ENCODE results near the gene XAGE5. TPM values are rescaled to one million over a fixed set of nuclear protein-coding genes. Genes with fewer than 3 reads are reported as not detected.
"Not testable (repeated sequence)": the region's sequence is repeated elsewhere in the genome, so short reads cannot be mapped to it uniquely, and the experiment has no call there.

Gene XAGE5, protein sequence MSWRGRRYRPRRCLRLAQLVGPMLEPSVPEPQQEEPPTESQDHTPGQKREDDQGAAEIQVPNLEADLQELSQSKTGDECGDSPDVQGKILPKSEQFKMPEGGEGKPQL
- not detected for total RNA-seq
- polyA plus RNA-seq: not detected
- long read RNA-seq, donor 1: 0 reads
- long read RNA-seq, donor 2: 0 reads
- long read RNA-seq, donor 3: 0 reads

DNA sequence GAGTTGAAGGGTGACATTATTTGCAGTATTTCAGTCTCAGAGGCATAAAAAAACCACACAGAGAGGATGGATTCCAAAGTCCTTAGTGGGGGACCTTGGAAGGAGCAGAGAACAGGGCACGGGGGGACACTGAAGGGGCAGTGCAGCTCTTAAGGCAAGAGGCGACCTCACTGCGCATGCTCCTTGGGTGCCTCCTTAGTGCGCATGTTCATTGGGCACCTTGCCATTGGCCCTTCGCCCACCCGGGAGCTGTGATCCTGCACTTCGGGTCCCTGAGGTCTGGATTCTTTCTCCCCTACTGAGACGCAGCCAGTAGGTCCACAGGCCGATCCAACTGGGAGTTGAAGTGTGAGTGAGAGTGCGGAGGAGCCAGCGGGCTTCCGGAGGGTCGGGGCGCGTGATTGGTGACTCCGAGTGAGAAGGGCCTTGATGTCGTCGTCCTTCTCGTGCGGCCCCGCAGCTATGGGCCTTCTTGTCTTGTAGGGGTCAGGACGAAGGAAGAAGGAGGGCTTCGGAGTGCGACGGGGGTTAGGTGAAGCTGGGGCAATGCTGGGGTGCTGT lies at the start of gene XAGE5:
TSS of gene XAGE5 (plus strand) at position 223 of the 561 bp plus-strand sequence. CDS start 1,280 bp downstream, outside the sequence.
- DNase-seq: no peak
- H3K27ac ChIP-seq: no peak within 1 kb of the TSS
- intact Hi-C loops (cut with DNase I): no loop called here
- peaks cover 0 to 45% (median 0%) of the 10 kb centered on the region in 9 donors for H3K27me3 ChIP-seq
- no peak within 1 kb of the TSS for H3K4me3 ChIP-seq
- no peak for TF ChIP-seq POLR2A (IDR thresholded peaks at IDR 0.05)
- TF ChIP-seq, protein P1, sequence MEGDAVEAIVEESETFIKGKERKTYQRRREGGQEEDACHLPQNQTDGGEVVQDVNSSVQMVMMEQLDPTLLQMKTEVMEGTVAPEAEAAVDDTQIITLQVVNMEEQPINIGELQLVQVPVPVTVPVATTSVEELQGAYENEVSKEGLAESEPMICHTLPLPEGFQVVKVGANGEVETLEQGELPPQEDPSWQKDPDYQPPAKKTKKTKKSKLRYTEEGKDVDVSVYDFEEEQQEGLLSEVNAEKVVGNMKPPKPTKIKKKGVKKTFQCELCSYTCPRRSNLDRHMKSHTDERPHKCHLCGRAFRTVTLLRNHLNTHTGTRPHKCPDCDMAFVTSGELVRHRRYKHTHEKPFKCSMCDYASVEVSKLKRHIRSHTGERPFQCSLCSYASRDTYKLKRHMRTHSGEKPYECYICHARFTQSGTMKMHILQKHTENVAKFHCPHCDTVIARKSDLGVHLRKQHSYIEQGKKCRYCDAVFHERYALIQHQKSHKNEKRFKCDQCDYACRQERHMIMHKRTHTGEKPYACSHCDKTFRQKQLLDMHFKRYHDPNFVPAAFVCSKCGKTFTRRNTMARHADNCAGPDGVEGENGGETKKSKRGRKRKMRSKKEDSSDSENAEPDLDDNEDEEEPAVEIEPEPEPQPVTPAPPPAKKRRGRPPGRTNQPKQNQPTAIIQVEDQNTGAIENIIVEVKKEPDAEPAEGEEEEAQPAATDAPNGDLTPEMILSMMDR (IDR thresholded peaks at IDR 0.05): no peak
- 85 to 93% (median 88%) methylated on average over 25 of the region's 25 CpGs for WGBS, 4 donors
- no peaks in the 10 kb centered on the region for H3K36me3 ChIP-seq
- no peaks in the 10 kb centered on the region for H3K9me3 ChIP-seq
- ATAC-seq: no peak
- H3K4me1 ChIP-seq: no peaks in the 10 kb centered on the region

DNA sequence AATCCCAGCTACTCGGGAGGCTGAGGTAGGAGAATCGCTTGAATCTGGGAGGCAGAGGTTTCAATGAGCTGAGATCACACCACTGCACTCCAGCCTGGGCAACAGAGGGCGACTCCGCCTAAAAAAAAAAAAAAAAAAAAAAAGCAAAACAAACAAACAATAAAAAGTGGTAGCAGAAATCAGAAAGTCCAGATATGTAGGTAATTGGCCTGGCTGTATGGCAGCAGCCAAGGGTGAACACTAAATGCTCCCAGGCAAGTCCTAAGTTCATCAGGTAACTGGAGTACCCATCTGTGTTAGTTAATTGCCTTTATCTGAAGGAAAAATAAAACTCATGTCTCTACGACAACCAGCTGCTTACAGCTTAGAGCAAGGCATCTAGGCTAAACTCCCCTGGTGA lies 45.1 kb upstream of the XAGE5 start:
- H3K36me3 ChIP-seq; H3K4me1 ChIP-seq; H3K9me3 ChIP-seq; H3K27ac ChIP-seq; ATAC-seq; DNase-seq; H3K4me3 ChIP-seq; H3K27me3 ChIP-seq; intact Hi-C loops (cut with DNase I): not testable (repeated sequence)
- 81 to 85% methylated on average over 3 to 5 of the region's 5 CpGs; no CpG with 5 or more reads in 2 of the 4 donors for WGBS, 4 donors

DNA sequence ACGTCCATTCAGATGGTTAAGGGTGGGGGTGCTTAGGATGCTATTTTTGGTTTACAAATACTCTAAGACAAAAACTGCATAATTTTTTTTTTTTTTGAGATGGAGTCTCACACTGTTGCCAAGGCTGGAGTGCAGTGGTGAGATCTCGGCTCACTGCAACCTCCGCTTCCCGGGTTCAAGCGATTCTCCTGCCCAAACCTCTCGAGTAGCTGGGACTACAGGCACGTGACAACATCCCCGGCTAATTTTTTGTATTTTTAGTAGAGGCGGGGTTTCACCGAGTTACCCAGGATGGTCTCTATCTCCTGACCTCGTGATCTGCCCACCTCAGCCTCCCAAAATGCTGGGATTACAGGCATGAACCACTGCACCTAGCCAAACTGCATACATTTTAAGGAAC lies 37.6 kb upstream of the XAGE5 start:
- H3K36me3 ChIP-seq, H3K27me3 ChIP-seq: not testable (repeated sequence)

DNA sequence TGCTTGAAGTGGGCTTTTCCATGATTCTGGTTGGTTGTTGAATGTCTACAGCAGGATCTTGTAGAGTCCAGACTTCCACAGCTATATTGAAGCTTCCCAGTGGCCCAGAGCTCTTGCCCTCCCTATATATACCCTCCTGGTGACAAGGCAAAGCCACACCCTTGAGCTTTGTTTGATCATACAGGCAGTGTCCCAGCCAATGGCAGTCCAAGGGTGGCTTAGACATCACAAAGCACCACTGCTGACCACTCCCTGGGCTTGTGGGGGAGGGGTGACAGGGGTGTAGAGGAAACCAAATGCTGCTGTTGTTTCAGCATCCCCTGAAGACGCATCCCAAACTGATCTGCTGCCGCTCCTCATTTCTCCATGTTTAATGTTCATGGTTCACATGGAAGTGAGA lies 13.8 kb upstream of the XAGE5 start, which contains the start of gene SPANXN5:
TSS of gene SPANXN5 (minus strand) at position 101 of the 400 bp plus-strand sequence. CDS start at position 22, 79 bp downstream.
- intact Hi-C loops (cut with DNase I): not testable (repeated sequence)

More for the DNA sequence above, 37.6 kb upstream of the XAGE5 start:
- H3K4me3 ChIP-seq; intact Hi-C loops (cut with DNase I); ATAC-seq; H3K9me3 ChIP-seq; DNase-seq; H3K4me1 ChIP-seq; H3K27ac ChIP-seq: not testable (repeated sequence)
- 72 to 85% (median 81%) methylated on average over 8 to 10 of the region's 11 CpGs for WGBS, 4 donors

DNA sequence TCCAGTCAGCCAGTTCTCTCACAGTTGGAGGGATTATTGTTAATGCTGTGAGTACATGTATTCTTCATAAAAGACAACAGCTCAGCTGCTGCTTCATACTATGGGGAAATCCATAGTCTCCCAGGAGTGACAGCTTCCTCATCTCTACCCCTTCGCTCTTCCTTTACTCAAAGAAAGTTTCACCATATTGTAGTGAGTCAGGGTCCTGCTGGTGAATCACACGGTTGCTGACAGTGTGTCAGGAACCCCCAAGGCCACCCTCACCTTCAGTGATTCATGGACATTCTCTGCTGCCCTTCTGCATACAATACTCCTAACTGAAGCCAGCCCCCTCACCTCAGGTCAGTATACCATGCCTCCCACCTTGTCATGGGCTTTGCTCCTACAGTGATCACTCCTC lies 6.2 kb upstream of the XAGE5 start:
- H3K4me3 ChIP-seq; intact Hi-C loops (cut with DNase I); H3K4me1 ChIP-seq; H3K9me3 ChIP-seq; H3K36me3 ChIP-seq; ATAC-seq; H3K27ac ChIP-seq; DNase-seq: not testable (repeated sequence)
- 63 to 66% (median 64%) methylated on average over 2 of the region's 2 CpGs for WGBS, 4 donors
- peaks cover 0 to 28% (median 0%) of the 10 kb centered on the region in 9 donors for H3K27me3 ChIP-seq

More for the DNA sequence above, 13.8 kb upstream of the XAGE5 start, which contains the start of gene SPANXN5:
- WGBS, 4 donors: 81 to 96% (median 87%) methylated on average over 2 of the region's 2 CpGs
- not testable (repeated sequence) for H3K27ac ChIP-seq, DNase-seq, H3K4me1 ChIP-seq, H3K9me3 ChIP-seq, H3K4me3 ChIP-seq, H3K36me3 ChIP-seq, ATAC-seq
- peaks cover 0 to 29% (median 0%) of the 10 kb centered on the region in 9 donors for H3K27me3 ChIP-seq

DNA sequence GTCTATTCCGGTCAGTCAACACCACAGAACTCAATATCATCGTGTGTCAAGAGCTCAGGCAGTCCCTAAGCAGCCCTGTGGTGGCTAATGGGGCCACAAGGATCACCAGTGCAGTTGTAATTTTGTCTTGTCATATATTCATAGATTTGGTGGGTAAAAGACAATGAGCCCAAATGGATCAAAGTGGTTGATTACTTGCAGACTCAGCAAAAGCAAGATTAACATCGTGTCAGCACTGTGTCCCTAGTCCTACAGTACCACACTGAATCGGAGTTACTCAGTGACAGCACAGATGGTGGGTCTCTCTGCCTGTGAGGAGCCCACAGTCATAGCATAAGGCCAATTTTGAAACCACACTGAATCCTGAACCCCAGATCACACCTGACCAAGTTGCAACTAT lies 8.7 kb downstream of the XAGE5 start:
- TF ChIP-seq POLR2A (IDR thresholded peaks at IDR 0.05): no peak
- TF ChIP-seq, protein P1 (IDR thresholded peaks at IDR 0.05): no peak
- no peak for ATAC-seq
- no peak for DNase-seq
- H3K27me3 ChIP-seq: peaks cover 0 to 61% (median 0%) of the 10 kb centered on the region in 9 donors
- WGBS, 4 donors: 65 to 76% (median 71%) methylated on average over 4 of the region's 4 CpGs
- no peak overlapping the region for H3K4me3 ChIP-seq
- H3K9me3 ChIP-seq: no peaks in the 10 kb centered on the region
- no peak overlapping the region for H3K27ac ChIP-seq
- no peaks in the 10 kb centered on the region for H3K4me1 ChIP-seq
- intact Hi-C loops (cut with DNase I): no loop called here
- no peaks in the 10 kb centered on the region for H3K36me3 ChIP-seq

Data from heart left ventricle (tissue), 16 donors.